Middle frontal gyrus (tissue), 1 donor: ENCODE results near the gene KCNC1.

ENCODE experiments used
- DNase-seq: peaks from one replicate; pipeline ENCODE4 v3.0.0-alpha.2; 2015; ENCODE audit warnings: low spot score; ENCODE audit errors: extremely low spot score

Gene KCNC1

DNA sequence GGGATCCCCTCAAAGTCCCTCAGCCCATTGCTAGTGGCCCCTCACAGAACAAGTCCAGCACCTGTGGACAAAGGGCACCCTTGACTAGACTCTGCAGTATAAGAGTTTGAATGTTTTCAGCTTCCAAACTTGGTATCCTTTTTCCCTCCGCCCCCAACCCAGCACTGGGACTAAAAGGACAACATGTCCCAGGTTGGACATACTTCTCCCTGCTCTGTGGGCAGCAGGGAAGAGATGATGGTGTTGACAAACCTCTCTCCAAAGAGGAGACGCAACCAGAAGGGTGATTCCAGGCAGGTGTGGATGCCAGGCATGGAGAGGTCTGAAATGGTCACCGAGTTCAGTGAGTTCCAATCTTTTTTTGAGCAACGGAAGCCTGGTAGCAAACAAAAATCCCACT lies 19.7 kb upstream of the KCNC1 start:
- DNase-seq: no peak

DNA sequence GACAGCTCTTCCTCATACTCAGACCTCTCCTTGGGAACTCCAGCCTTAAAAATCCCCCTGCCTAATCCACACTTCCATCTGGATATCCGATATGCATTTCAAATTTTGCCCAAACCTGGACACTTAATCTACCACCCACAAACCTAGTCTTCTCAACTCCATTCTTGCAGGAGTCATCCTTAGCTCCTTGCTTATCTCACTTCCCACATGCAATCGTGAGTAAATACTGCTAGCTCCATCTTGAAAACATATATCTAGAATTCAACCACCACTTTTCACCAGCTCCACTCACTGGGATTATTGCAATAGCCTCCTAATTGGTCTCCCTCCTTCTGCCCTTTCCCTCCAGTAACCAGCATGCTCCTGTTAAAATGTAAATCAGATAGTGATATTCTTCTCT lies 17.8 kb upstream of the KCNC1 start:
- DNase-seq: no peak

GRCh38 chr11:17718015-17718414 lies 16.6 kb upstream of the KCNC1 start:
- no peak for DNase-seq

DNA sequence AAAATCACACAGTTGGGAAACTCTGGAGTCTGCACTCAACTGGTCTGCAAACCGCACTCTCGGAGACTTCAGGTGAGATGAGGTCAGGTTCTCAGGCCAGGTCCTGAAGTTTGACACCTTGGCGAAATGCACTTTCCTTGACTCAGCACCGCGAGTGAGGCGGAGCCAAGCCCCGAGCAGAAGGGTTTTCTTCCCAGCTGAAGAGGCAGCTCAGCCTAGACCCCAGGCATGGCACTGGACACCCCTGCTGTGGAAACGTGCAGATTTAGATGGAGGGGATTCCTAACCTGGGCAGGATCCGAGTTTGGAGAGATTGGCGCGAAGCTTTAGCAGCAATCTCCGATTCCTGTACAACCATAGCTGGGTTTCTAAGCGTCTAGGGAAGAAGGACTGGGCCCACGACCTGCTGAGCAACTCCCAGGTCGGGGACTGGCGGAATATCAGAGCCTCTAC lies 16.0 kb upstream of the KCNC1 start:
- DNase-seq: no peak

GRCh38 chr11:17719028-17719937 lies 15.3 kb upstream of the KCNC1 start, which contains the start of gene MYOD1:
Gene MYOD1 (plus strand): TSS chr11:17719571. CDS start chr11:17719783, 212 bp downstream.
- DNase-seq: no peak

- no peak for DNase-seq
Measured at GRCh38 chr11:17719938-17720795, 14.4 kb upstream of the KCNC1 start.

DNA sequence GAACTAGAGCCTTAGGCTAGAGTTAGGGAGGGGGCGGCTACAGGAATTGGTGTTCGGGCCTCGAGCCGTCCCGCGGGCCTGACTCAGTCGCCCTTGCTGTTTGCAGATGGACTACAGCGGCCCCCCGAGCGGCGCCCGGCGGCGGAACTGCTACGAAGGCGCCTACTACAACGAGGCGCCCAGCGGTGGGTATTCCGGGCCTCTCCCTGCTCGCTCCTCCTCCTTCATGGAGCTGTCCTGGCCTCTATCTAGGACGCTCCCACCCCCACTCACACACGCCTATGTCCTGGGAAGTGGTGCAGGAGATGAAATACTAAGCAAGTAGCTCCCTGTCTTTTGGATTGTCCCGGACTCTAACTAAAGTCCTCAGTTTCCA lies 13.8 kb upstream of the KCNC1 start:
- DNase-seq: no peak

- no peak for DNase-seq
Measured at GRCh38 chr11:17721242-17721999, 13.2 kb upstream of the KCNC1 start.

GRCh38 chr11:17722000-17722643 lies 12.5 kb upstream of the KCNC1 start:
- DNase-seq: no peak

- DNase-seq: no peak
Measured at GRCh38 chr11:17724020-17724908, 10.3 kb upstream of the KCNC1 start.

- DNase-seq: no peak
Measured at GRCh38 chr11:17725174-17725573, 9.4 kb upstream of the KCNC1 start.

- DNase-seq: no peak
Measured at GRCh38 chr11:17730137-17730536, 4.4 kb upstream of the KCNC1 start.

DNA sequence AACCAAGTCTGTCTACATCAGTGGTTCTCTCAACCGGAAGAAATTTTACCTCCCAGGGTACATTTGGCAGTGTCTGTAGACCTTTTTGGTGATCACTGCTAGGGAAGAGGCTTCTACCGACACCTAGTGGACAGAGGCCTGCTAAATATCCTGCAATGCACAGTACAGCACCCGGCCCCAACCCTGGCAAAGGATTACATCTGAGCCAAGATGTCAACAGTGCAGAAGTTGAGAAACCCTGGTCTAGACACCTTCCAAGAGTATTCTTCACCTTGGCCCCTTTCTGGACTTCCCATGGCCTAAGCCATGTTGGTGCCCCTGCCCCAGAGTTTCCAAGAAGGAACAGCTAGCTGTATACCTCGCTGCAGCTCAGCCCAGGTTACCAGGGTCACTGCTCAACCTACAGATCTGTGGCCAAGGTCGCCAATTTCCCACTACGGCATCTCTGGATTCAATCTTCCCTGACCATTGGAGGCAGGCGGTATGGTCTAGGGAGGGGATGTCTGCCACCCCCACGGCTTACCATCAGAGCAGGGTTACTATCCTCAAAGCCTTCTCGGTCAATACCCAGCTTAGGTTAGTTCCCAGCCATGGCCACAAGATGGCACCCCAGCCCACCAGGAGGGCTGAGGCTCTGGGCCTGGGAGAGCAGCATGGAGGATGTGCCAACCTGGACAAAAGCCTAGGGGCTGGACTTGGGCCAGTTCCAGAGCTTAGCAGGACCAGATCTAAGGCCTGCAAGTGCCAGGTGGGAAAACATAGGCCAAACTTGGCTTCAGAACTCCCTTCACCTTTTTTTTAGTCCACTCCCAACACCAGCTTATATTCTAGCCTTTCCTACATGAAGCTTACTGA lies 3.7 kb upstream of the KCNC1 start:
- peak; percentile 83 for DNase-seq

GRCh38 chr11:17733261-17733660 lies 1.3 kb upstream of the KCNC1 start:
- no peak for DNase-seq

DNA sequence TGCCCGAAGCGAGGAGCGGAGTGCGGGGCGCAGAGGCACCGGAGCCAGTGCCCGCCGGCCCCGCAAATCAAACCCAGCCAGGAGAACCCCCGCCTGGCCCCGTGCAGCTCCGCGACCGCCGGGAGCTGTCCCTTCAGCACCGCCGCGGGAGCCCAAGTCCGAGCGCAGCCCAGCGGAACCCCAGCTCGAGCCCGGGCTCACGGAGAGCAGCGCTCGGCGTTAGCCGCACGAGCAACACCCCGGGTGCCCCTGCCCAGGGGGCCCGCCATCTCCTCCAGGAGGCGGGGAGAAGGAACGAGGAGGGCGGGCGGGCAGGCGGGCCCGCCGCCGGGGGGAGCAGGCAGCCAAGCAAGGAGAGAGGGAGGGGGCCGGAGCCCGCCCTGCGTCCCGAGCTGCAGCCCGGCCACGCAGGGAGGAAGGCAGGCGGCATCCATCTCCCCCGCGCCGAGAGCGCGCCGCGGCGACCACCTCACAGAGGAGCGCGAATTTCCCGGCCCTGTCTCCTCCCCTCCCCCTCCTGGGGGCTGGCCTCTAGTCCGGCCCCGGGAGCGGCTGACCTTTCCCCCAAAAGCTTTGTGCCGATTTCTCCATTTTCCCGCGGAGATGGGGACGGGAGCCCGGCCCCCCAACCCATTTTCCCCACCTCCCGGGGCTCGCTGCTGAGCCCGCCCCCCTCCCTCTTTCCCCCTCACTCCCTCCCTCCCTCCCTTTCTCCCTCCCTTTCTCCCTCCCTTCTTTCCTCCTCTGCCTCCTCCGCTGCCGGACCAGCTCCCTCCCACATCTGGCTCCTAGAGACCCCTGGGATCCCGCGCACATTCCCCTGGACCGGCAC lies 621 bp downstream of the KCNC1 start:
- DNase-seq: no peak

- DNase-seq: no peak
Measured at GRCh38 chr11:17735818-17736578, 1.4 kb downstream of the KCNC1 start.

GRCh38 chr11:17736579-17736893 lies 2.0 kb downstream of the KCNC1 start:
- no peak for DNase-seq
